Loucy (cell line): ENCODE measurements around the gene CAV2.

ENCODE experiments used
- EZH2phosphoT487 ChIP-seq: fragments of 200-600 bp; IDR thresholded peaks from 2 replicates; pipeline ENCODE4 v1.6.1; 2018; ENCODE audit warnings: antibody characterized with exemption, mild to moderate bottlenecking, moderate library complexity, borderline replicate concordance
- TF ChIP-seq, protein P1 (sequence below): fragments of 200-600 bp; sonication (generic); conservative IDR thresholded peaks from 2 replicates; pipeline ENCODE4 v1.5.1; 2014; ENCODE audit warnings: mild to moderate bottlenecking, antibody characterized with exemption, low read length

GRCh38 chr7:116546916-116547315, 47.4 kb downstream of the CAV2 start:
- TF ChIP-seq, protein P1, sequence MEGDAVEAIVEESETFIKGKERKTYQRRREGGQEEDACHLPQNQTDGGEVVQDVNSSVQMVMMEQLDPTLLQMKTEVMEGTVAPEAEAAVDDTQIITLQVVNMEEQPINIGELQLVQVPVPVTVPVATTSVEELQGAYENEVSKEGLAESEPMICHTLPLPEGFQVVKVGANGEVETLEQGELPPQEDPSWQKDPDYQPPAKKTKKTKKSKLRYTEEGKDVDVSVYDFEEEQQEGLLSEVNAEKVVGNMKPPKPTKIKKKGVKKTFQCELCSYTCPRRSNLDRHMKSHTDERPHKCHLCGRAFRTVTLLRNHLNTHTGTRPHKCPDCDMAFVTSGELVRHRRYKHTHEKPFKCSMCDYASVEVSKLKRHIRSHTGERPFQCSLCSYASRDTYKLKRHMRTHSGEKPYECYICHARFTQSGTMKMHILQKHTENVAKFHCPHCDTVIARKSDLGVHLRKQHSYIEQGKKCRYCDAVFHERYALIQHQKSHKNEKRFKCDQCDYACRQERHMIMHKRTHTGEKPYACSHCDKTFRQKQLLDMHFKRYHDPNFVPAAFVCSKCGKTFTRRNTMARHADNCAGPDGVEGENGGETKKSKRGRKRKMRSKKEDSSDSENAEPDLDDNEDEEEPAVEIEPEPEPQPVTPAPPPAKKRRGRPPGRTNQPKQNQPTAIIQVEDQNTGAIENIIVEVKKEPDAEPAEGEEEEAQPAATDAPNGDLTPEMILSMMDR, result no peak
- no peak for TF ChIP-seq EZH2phosphoT487
